ENCODE measurements around the gene TTC9B. TPM values are rescaled to one million over a fixed set of nuclear protein-coding genes. Genes with fewer than 3 reads are reported as not detected.

TTC9B gene
- total and polyA plus RNA-seq, 2 donors (not counting 1 experiment from before 2014, with no cell fraction given) = not detected

- Mint-ChIP-seq H3K27me3 (no peaks in the 10 kb centered on the region), H3K27ac (no peak overlapping the region), H3K4me1 (peaks cover 37% of the 10 kb centered on the region), H3K9me3 (ENCODE audit: insufficient read depth) (no peaks in the 10 kb centered on the region), H3K4me3 (no peak overlapping the region)
- ATAC-seq (ENCODE audit: low read depth) (no peak), DNase-seq (no peak)
- Histone ChIP-seq H3K27me3 (replicated peaks in 1 of 4; ENCODE audit: control extremely low read depth in 1 of 4, control insufficient read depth in 3 of 4, insufficient read depth in 4 of 4, low read length in 3 of 4) (no peaks in the 10 kb centered on the region), H3K36me3 (replicated peaks in 1 of 2; ENCODE audit: control extremely low read depth in 1 of 2, control insufficient read depth in 1 of 2, extremely low read depth in 1 of 2, insufficient read depth in 2 of 2, low read length in 1 of 2) (peaks cover 0 to 40% of the 10 kb centered on the region in 2 experiments), H4K20me1 (ENCODE audit: control insufficient read depth, insufficient read depth, low read length, poor library complexity, severe bottlenecking) (peaks cover 89% of the 10 kb centered on the region), H3K79me2 (ENCODE audit: control insufficient read depth, insufficient read depth, low read length) (peaks cover 95% of the 10 kb centered on the region), H2AFZ (ENCODE audit: insufficient read depth, low read depth, low read length, poor library complexity, severe bottlenecking) (no peak overlapping the region), H3K9ac (ENCODE audit: low read length) (no peak overlapping the region), H3K27ac (ENCODE audit: low read length in 2 of 2) (no peak overlapping the region), H3K4me2 (replicated peaks; ENCODE audit: low read depth, low read length, poor library complexity, severe bottlenecking) (no peak overlapping the region), H3K4me1 (ENCODE audit: control insufficient read depth in 2 of 2, insufficient read depth in 2 of 2, low read length in 2 of 2) (peaks cover 0 to 9% of the 10 kb centered on the region in 2 donors), H3K9me3 (ENCODE audit: control extremely low read depth in 1 of 3, control insufficient read depth in 2 of 3, insufficient read depth in 1 of 3, low read length in 2 of 3) (peaks cover 0 to 4% (median 0%) of the 10 kb centered on the region in 3 donors), H3K4me3 (ENCODE audit: control extremely low read depth in 1 of 5, extremely low read depth in 1 of 5, insufficient read depth in 1 of 5, low read depth in 2 of 5, low read length in 4 of 5) (no peak overlapping the region)
- CTCF ChIA-PET = no interaction called here
- WGBS (ENCODE audit: insufficient coverage) = 98% methylated on average over 24 of the region's 24 CpGs
- POLR2A ChIA-PET = no interaction called here
- no peak for TF ChIP-seq EZH2 (IDR thresholded peaks at IDR 0.05; ENCODE audit: borderline replicate concordance, insufficient read depth, low read depth, low read length, poor library complexity, severe bottlenecking)
- TF ChIP-seq CTCF (IDR thresholded peaks at IDR 0.05) = no peak
- intact Hi-C loops (cut with micrococcal nuclease) = no loop called here
Measured at GRCh38 chr19:40263440-40264313, 45.5 kb upstream of the TTC9B start.

GRCh38 chr19:40262422-40262821, 44.2 kb upstream of the TTC9B start:
- ChIA-PET POLR2A (no interaction called here), CTCF (no interaction called here)
- H3K4me1 ChIP-seq (ENCODE audit: control insufficient read depth in 2 of 2, insufficient read depth in 2 of 2, low read length in 2 of 2) = no peaks in the 10 kb centered on the region
- H3K36me3 ChIP-seq (replicated peaks in 1 of 2; ENCODE audit: control extremely low read depth in 1 of 2, control insufficient read depth in 1 of 2, extremely low read depth in 1 of 2, insufficient read depth in 2 of 2, low read length in 1 of 2) = peaks cover 0 to 30% of the 10 kb centered on the region in 2 experiments
- intact Hi-C loops (cut with micrococcal nuclease) = no loop called here
- H3K27me3 Mint-ChIP-seq = no peaks in the 10 kb centered on the region
- no peak overlapping the region for H3K9ac ChIP-seq (ENCODE audit: low read length)
- no peak overlapping the region for H3K27ac ChIP-seq (ENCODE audit: low read length in 2 of 2)
- no peak overlapping the region for H3K4me3 ChIP-seq (ENCODE audit: control extremely low read depth in 1 of 5, extremely low read depth in 1 of 5, insufficient read depth in 1 of 5, low read depth in 2 of 5, low read length in 4 of 5)
- no peaks in the 10 kb centered on the region for H3K9me3 Mint-ChIP-seq (ENCODE audit: insufficient read depth)
- peaks cover 32% of the 10 kb centered on the region for H3K4me1 Mint-ChIP-seq
- no peak overlapping the region for H3K4me2 ChIP-seq (replicated peaks; ENCODE audit: low read depth, low read length, poor library complexity, severe bottlenecking)
- no peak overlapping the region for H2AFZ ChIP-seq (ENCODE audit: insufficient read depth, low read depth, low read length, poor library complexity, severe bottlenecking)
- no peak for DNase-seq
- no peaks in the 10 kb centered on the region for H3K9me3 ChIP-seq (ENCODE audit: control extremely low read depth in 1 of 3, control insufficient read depth in 2 of 3, insufficient read depth in 1 of 3, low read length in 2 of 3)
- H3K4me3 Mint-ChIP-seq = no peak overlapping the region
- 100% methylated on average over 1 of the region's 3 CpGs for WGBS (ENCODE audit: insufficient coverage)
- H3K79me2 ChIP-seq (ENCODE audit: control insufficient read depth, insufficient read depth, low read length) = peaks cover 95% of the 10 kb centered on the region
- TF ChIP-seq EZH2 (IDR thresholded peaks at IDR 0.05; ENCODE audit: borderline replicate concordance, insufficient read depth, low read depth, low read length, poor library complexity, severe bottlenecking) (no peak), CTCF (IDR thresholded peaks at IDR 0.05) (no peak)
- no peak overlapping the region for H3K27ac Mint-ChIP-seq
- no peaks in the 10 kb centered on the region for H3K27me3 ChIP-seq (replicated peaks in 1 of 4; ENCODE audit: control extremely low read depth in 1 of 4, control insufficient read depth in 3 of 4, insufficient read depth in 4 of 4, low read length in 3 of 4)
- no peak for ATAC-seq (ENCODE audit: low read depth)
- peaks cover 88% of the 10 kb centered on the region for H4K20me1 ChIP-seq (ENCODE audit: control insufficient read depth, insufficient read depth, low read length, poor library complexity, severe bottlenecking)
